Skeletal muscle satellite cell (primary cell): ENCODE data around the gene GOLGA6C.

Experiments used
- H3K27me3 ChIP-seq: 2 replicates; pipeline ENCODE4 v1.7.0; 2013; ENCODE audit warnings: low read length; ENCODE audit not compliant: control insufficient read depth, insufficient read depth
- H3K36me3 ChIP-seq: 2 replicates; pipeline ENCODE4 v1.7.0; 2013; ENCODE audit warnings: mild to moderate bottlenecking, control low read depth, low read length; ENCODE audit not compliant: insufficient read depth
- H3K4me1 ChIP-seq: 2 replicates; pipeline ENCODE4 v1.7.0; 2013; ENCODE audit warnings: low read length; ENCODE audit not compliant: control insufficient read depth, insufficient read depth
- H3K4me2 ChIP-seq: 2 replicates; pipeline ENCODE4 v1.7.0; 2013; ENCODE audit warnings: mild to moderate bottlenecking, low read length
- H3K4me3 ChIP-seq: 2 replicates; pipeline ENCODE4 v1.7.0; 2013; ENCODE audit warnings: low read length
- H3K9ac ChIP-seq: 2 replicates; pipeline ENCODE4 v1.7.0; 2013; ENCODE audit warnings: mild to moderate bottlenecking, low read depth, low read length, moderate library complexity
- H3K9me3 ChIP-seq: replicated peaks from 2 replicates; pipeline ENCODE4 v1.7.0; 2013; ENCODE audit warnings: mild to moderate bottlenecking, control low read depth, low read length

GOLGA6C gene

GRCh38 chr15:75229191-75230015 lies 28.7 kb upstream of the GOLGA6C start:
- no peaks in the 10 kb centered on the region for H3K4me1 ChIP-seq

GRCh38 chr15:75230016-75230343 lies 28.2 kb upstream of the GOLGA6C start:
- Histone ChIP-seq H3K4me2 (no peak overlapping the region), H3K9me3 (no peaks in the 10 kb centered on the region), H3K36me3 (no peaks in the 10 kb centered on the region), H3K4me1 (no peaks in the 10 kb centered on the region), H3K4me3 (no peak overlapping the region), H3K9ac (no peak overlapping the region), H3K27me3 (peaks cover 63% of the 10 kb centered on the region)

More at GRCh38 chr15:75229191-75230015, 28.7 kb upstream of the GOLGA6C start:
- Histone ChIP-seq H3K9ac (no peak overlapping the region), H3K36me3 (no peaks in the 10 kb centered on the region), H3K4me2 (no peak overlapping the region), H3K9me3 (no peaks in the 10 kb centered on the region), H3K27me3 (peaks cover 62% of the 10 kb centered on the region), H3K4me3 (no peak overlapping the region)

DNA sequence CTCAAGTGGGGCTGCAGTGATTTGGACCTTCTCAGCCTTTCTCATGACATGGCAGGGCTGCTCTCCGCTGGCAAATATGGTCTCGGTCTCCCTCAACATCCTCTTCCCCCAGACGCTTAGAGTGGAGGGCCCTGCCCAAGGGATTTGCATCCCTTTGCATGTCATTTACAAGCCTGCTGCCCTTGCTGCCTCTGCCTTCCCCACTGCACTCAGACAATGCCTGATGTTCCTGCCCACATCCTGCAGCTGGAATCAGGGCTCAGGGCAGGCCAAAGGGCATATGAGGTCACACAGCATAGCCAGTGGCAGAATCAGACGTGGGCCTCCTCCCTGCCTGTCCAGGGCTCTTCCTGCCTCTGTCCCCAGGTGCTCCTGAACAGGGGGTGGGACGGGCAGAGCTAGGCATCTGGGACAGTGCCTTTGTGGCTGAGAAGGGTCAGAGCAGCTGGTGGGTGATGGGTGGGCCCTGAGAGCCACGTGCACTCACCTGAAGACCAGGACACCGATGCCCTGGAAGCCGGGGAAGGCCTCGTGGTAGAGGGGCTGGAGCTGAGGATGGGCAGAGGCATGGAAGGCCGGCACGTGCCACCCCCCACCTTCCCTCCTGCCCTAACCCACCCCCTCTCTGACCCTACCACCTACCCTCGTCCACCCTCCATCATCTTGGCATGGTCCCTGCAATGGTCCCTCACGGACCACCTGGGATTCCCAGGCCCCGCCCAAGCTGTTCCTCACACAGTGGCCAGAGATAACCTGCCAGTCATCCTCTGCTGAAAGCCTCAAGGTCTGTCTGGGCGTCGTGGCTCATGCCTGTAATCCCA lies 27.4 kb upstream of the GOLGA6C start:
- Histone ChIP-seq H3K36me3 (no peaks in the 10 kb centered on the region), H3K4me3 (no peak overlapping the region), H3K9ac (no peak overlapping the region), H3K27me3 (peaks cover 71% of the 10 kb centered on the region), H3K4me1 (no peaks in the 10 kb centered on the region), H3K4me2 (no peak overlapping the region), H3K9me3 (no peaks in the 10 kb centered on the region)

- Histone ChIP-seq H3K9me3 (no peaks in the 10 kb centered on the region), H3K36me3 (no peaks in the 10 kb centered on the region), H3K4me3 (no peak overlapping the region), H3K9ac (no peak overlapping the region), H3K27me3 (peaks cover 78% of the 10 kb centered on the region), H3K4me2 (no peak overlapping the region), H3K4me1 (no peaks in the 10 kb centered on the region)
Observed at GRCh38 chr15:75231836-75232235, 26.3 kb upstream of the GOLGA6C start.

- H3K36me3 ChIP-seq = no peaks in the 10 kb centered on the region
- H3K4me1 ChIP-seq = no peaks in the 10 kb centered on the region
- no peaks in the 10 kb centered on the region for H3K9me3 ChIP-seq
- no peak overlapping the region for H3K4me2 ChIP-seq
- H3K27me3 ChIP-seq = peaks cover 78% of the 10 kb centered on the region
- H3K4me3 ChIP-seq = no peak overlapping the region
- H3K9ac ChIP-seq = no peak overlapping the region
Observed at GRCh38 chr15:75232252-75232813, 25.8 kb upstream of the GOLGA6C start.

- Histone ChIP-seq H3K36me3 (no peaks in the 10 kb centered on the region), H3K9ac (no peak overlapping the region), H3K4me2 (no peak overlapping the region), H3K4me3 (no peak overlapping the region), H3K9me3 (no peaks in the 10 kb centered on the region), H3K4me1 (no peaks in the 10 kb centered on the region), H3K27me3 (peaks cover 80% of the 10 kb centered on the region)
Observed at GRCh38 chr15:75232826-75233503, 25.2 kb upstream of the GOLGA6C start.

DNA sequence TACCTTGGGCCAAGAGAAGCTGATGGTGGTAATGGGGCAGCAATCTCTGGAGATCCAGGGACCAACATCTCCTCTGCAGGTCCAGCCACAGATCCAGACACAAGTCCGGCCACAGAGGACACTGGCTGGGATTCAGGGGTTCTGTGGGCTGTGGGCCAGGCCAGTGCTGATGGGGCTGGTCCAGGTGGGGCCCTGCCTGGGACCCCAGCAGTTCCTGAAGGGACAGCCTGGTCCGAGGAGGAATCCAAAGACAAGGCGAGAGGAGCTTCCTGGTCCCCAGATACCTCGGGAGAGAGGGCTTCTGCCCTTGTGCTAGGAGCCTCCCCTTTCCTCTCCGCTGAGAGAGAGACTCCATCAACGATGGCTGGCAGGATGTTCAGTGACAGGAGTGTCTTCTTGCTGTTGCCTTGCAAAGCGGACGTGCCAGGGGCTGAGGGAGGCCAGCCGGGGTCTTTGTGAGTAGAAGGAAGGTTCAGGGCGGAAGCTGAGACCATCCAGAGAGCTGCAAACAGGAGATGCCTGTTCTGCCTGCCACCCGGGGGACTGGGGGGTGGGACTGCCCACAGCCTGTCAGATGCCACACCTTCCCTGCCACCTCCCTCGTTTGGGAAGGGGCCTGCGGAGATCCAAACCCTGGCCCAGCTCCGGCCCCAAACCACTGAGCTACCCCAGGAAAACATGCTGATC lies 24.5 kb upstream of the GOLGA6C start:
- Histone ChIP-seq H3K4me1 (no peaks in the 10 kb centered on the region), H3K9ac (no peak overlapping the region), H3K27me3 (peaks cover 80% of the 10 kb centered on the region)

DNA sequence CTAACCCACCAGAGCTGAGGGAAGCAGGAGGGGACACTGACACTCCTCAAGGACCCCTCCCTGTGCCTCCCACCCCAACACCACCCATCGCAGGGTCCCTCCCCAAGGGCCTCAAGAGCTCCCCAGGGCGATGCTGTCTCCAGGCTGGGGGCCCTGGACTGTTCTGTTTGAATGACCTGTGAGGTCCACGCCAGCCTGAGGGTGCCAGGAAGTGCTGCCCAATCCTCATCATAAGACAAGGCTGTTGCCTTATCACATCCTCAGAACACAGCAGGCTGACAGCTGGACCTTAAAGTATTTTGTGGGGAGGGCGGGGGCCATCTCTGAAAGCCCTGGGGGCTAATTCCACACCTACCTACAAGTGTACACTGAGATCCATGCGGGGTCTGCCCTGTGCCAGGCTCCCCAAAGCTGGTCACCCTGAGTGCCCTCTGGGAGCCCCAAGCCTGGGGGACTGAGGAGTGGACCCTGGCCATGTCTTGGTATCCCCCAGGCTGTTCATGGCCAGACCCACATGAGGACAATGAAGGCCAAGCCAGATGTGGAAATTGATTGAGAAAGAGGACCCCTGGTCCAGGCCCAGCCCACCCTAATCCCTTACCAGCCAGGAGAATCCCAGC lies 23.8 kb upstream of the GOLGA6C start:
- Histone ChIP-seq H3K9ac (no peak overlapping the region), H3K36me3 (no peaks in the 10 kb centered on the region), H3K4me3 (no peak overlapping the region), H3K4me1 (no peaks in the 10 kb centered on the region), H3K27me3 (peaks cover 85% of the 10 kb centered on the region), H3K4me2 (no peak overlapping the region), H3K9me3 (no peaks in the 10 kb centered on the region)

More for the DNA sequence above, 24.5 kb upstream of the GOLGA6C start:
- H3K4me3 ChIP-seq = no peak overlapping the region
- H3K4me2 ChIP-seq = no peak overlapping the region
- no peaks in the 10 kb centered on the region for H3K36me3 ChIP-seq
- H3K9me3 ChIP-seq = no peaks in the 10 kb centered on the region

DNA sequence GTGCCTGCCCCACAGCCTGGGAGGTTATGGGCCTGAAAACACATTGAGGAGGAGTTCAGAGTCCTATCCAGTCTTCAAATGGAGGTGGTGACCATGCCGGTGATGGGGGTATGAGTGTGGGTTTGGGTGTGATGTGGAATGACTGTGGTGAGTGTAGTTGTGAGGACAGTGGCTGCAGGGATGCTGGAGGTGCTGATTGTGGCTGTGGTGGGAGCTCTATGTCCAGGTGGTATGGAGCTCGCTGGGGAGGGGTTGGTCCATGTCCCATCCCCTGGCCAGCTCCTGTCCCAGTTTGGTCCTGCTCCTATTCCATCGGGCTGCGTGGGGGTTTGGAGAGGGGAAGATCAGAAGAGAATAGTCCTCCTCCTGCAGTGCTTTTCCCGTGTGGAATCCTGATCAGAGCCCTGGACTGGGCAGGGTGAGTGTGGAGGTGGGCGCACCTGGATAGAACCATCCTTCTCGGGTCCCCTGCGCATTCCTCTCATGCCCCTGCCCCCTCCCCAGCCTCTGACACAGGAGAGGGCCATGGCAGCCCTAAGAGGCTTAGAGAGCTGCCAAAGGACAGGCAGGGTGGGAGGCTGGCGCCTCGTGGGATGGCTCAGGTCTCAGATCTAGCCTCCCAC lies 23.0 kb upstream of the GOLGA6C start:
- no peaks in the 10 kb centered on the region for H3K36me3 ChIP-seq
- no peaks in the 10 kb centered on the region for H3K9me3 ChIP-seq
- H3K27me3 ChIP-seq = peaks cover 87% of the 10 kb centered on the region
- no peak overlapping the region for H3K4me2 ChIP-seq
- no peaks in the 10 kb centered on the region for H3K4me1 ChIP-seq
- H3K9ac ChIP-seq = no peak overlapping the region
- no peak overlapping the region for H3K4me3 ChIP-seq
